ENCODE measurements around the gene ZBTB1.
"Not testable (repeated sequence)": the region's sequence is repeated elsewhere in the genome, so short reads cannot be mapped to it uniquely, and the experiment has no call there.

ZBTB1 gene

GRCh38 chr14:64544607-64545312 lies 40.2 kb downstream of the ZBTB1 start:
- TF ChIP-seq CTCF (IDR thresholded peaks at IDR 0.05; ENCODE audit: extremely low read depth, missing control alignments) = no peak
- no peak for DNase-seq (ENCODE audit: low spot score)

DNA sequence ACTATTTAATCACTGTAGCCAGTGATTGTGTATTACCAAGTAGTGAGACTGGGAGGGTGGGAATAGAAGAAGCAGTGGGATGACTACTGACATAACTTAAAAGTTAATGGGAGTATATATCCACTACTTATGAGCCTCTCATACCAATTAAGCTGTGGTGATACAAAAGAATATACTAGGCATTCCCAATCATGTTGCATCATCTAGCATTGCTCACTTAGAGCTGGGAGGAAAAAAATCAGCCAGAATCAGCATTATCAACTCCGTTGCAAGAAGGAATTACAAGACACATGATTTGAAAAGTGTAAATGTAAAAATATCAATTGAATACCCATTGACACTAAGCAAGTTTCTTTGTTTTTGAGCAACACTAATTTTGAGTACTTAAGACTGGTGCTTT lies 44.4 kb downstream of the ZBTB1 start:
- no peak for TF ChIP-seq CTCF (IDR thresholded peaks at IDR 0.05; ENCODE audit: extremely low read depth, missing control alignments)
- DNase-seq (ENCODE audit: low spot score) = no peak

DNA sequence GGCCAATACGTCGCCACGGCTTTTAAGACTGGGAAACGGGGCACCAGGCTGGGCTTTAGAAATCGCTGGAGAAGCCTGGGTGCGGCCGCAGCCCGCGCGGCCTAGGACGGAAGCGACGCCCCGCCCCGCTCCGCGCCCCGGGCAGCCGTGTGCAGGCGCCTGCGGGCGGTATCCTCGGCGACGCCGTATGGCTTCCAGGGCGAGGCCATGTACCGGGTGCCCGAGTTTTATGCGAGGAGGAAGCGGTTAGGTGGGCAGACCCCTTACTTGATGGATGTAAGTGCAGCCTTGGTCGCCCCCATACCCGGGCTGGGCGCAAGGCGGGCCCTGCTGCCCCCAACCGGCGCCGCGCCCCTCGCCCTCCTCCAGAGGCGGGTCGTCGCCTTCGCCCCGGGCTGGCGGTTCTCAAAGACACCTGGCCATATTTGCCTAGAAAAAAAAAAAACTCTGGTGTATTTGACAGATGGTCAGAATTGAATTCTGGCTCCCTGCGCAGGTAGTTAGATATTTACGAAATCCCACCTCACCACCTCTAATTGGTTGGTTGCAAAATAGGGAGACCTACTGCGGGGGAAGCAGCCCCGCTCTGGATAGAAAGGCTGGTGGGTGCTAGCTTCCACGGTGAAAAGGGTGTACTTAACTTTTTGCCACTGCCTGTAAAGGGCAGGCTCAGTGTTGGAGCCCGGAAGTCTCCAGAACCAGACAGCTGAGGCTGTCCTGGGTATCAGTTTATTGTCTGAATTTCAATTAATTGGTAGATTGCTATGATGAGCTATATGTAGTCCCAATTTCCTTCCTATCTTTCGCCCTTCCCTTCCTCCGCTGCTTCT lies 45.4 kb downstream of the ZBTB1 start, which contains the start of gene PPP1R36:
TSS of gene PPP1R36 (plus strand) at position 171 of the 830 bp plus-strand sequence. CDS start at position 208, 37 bp downstream.
- DNase-seq (ENCODE audit: low spot score) = peak; percentile 61
- TF ChIP-seq CTCF (IDR thresholded peaks at IDR 0.05; ENCODE audit: extremely low read depth, missing control alignments) = no peak

- no peak for DNase-seq (ENCODE audit: low spot score)
- no peak for TF ChIP-seq CTCF (IDR thresholded peaks at IDR 0.05; ENCODE audit: extremely low read depth, missing control alignments)
These were observed 46.2 kb downstream of the ZBTB1 start for GRCh38 chr14:64550621-64551333.

DNA sequence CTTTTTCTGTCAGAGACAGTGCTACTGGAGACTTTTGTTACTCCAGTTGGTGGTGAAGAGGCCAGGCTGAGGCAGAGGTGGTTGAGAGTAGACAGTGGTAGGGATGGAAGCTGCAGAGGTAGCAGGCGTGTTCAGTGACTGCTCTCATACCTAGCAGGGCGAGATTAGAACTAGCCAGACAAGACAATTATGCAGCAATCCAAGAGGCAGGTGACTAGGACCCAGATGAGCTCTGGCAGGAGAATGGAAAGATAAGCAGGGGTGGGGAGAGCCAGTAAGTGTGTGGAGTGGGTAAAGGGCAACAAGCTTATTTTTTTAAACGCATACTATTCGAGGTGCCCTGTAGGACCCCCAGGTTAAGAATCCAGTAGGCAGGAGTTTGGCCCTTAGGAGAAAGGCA lies 50.0 kb downstream of the ZBTB1 start:
- no peak for TF ChIP-seq CTCF (IDR thresholded peaks at IDR 0.05; ENCODE audit: extremely low read depth, missing control alignments)
- DNase-seq (ENCODE audit: low spot score) = no peak

DNA sequence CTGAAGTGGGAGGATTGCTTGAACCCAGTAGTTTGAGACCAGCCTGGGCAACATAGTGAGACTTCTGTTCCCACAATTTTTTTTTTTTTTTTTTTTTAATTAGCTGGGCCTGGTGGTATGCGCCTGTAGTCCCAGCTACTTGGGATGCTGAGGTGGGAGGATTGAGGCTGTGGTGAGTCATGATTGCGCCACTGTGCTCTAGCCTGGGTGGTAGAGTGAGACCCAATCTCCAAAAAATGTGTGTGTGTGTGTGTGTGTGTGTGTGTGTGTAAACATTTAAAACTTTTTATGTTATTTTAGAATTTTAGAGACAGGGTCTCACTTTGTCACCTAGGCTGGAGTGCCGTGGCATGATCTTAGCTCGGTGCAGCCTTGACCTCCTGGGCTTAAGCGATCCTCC lies 52.0 kb downstream of the ZBTB1 start:
- no peak for DNase-seq (ENCODE audit: low spot score)
- TF ChIP-seq CTCF (IDR thresholded peaks at IDR 0.05; ENCODE audit: extremely low read depth, missing control alignments) = no peak

DNA sequence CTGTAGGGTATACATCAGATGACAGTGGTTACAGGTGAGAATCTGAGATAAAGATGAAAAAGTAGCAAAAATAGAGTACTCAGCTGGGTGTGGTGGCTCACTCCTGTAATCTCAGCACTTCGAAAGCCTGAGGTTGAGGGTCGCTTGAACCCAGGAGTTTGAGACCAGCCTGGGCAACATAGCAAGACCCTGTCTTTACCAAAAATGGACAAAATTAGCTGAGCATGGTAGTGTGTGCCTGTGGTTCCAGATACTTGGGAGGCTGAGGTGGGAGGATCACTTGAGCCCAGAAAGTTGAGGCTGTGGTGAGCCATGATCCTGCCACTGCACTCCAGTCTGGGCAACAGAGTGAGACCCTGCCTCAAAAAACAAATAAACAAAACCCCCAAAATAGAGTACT lies 53.6 kb downstream of the ZBTB1 start:
- DNase-seq (ENCODE audit: low spot score) = not testable (repeated sequence)

Data from GM20000 (cell line).